Endothelial cell of coronary artery (primary cell): Measurements from ENCODE around the gene FERMT2. TPM values are rescaled to one million over a fixed set of nuclear protein-coding genes. Genes with fewer than 3 reads are reported as not detected.

Source experiments
- total RNA-seq: library from RNA; depleted of rRNA; stranded (reverse); fragments of >200 nt; gene quantifications from 2 replicates; pipeline ENCODE4 v1.2.3, GENCODE V29; 2014

Gene FERMT2, protein sequence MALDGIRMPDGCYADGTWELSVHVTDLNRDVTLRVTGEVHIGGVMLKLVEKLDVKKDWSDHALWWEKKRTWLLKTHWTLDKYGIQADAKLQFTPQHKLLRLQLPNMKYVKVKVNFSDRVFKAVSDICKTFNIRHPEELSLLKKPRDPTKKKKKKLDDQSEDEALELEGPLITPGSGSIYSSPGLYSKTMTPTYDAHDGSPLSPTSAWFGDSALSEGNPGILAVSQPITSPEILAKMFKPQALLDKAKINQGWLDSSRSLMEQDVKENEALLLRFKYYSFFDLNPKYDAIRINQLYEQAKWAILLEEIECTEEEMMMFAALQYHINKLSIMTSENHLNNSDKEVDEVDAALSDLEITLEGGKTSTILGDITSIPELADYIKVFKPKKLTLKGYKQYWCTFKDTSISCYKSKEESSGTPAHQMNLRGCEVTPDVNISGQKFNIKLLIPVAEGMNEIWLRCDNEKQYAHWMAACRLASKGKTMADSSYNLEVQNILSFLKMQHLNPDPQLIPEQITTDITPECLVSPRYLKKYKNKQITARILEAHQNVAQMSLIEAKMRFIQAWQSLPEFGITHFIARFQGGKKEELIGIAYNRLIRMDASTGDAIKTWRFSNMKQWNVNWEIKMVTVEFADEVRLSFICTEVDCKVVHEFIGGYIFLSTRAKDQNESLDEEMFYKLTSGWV
- total RNA-seq, result 91.8 and 134 TPM in 2 replicates

DNA sequence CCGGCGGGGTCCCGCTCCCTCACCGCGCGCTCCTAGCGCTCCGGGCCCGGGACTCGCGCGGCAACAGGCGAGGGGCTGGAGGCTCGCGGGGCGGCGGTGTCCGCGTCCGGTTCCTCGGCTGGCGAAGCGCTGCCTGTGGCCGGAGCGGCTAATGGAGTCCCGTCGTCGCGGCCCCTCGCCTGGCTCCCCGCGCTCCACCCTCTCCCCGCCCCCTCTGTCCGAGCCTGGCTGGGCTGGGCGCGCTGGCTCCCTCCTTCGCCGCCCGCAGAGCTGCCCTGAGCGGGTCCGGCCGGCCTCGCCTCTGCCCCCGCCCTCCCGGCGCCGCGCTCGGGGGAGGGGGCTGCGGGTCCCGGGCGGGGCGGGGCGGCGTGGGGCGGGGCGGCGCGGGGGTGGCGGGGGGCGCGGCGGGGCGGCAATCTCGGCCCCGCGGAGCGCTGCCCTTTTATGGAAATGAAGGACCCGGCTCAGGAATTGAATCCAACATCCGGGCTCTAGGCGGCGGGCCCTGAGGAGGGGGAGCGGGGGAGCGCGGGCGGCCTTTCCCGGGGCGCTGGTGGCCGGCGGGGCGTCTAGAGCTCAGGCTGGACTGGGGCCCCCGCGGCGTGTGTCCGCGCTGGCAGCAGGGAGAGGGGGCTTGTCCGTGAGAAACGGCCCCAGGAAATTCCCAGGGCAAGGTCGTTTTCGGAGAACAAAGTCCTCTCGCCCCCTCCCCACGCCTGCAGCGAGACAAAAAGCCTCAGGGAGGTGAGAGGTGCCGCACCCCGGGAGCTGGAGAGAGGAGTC lies at the start of gene FERMT2:
Gene FERMT2 (minus strand): TSS at position 153 of the 783 bp plus-strand sequence. CDS start 482 bp downstream, outside the sequence.

Other genes starting within 250 kb of the FERMT2 start
- gene PSMC6, start 243.8 kb downstream of the FERMT2 start, total RNA-seq, result 100 and 101 TPM in 2 replicates
- gene STYX, start 220.9 kb downstream of the FERMT2 start, total RNA-seq, result 12.8 and 14.8 TPM in 2 replicates
- 30.0 and 36.6 TPM in 2 replicates for gene GNPNAT1, start 159.4 kb downstream of the FERMT2 start, total RNA-seq
- 7.3 and 12.0 TPM in 2 replicates for gene DDHD1, start 202.3 kb upstream of the FERMT2 start, total RNA-seq